GM18858 (cell line): ENCODE measurements around the gene TBCC.

Experiments used
- ATAC-seq: cut with Tn5 transposase; IDR thresholded peaks from one replicate; pipeline ENCODE4 v1.9.1; 2021; ENCODE audit not compliant: unreplicated experiment

The TBCC gene

DNA sequence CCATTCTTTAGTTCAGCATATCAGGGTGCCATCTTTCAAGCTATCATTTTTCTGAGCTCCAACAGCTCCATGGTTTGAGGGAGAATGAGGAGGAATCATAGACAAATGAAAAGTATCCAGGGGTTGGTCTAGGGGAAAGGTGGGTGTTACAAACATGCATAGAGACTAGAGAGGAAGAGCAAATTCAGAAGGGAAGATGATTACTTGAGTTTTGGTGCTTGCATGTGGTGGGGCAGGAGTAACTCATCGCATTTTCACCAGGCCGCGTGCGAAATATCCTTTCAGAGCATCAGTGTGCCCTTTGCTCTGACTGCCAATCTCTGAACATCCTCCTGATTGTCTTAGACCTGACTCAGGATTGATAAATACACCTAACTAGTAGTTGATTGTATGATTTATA is 28.3 kb upstream of the TBCC start:
- no peak for ATAC-seq

DNA sequence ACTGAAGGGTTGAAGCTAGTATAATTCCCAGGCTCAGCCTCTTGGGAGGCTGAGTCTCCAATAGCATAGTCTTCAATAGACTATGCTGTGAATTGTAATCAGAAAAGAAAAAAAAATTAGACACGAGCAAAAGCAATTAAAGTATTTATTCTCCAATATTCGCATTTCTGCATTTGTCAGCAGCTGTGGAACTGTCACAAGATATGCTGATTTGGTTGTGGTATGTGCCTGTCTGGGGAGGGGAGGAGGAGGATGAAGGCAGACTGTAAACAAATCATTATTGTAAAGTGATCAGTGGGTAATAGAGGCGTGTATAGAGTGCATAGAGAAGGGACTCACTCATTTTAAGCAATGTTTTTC is 25.8 kb upstream of the TBCC start:
- no peak for ATAC-seq

- ATAC-seq: no peak
These were observed 23.9 kb upstream of the TBCC start for GRCh38 chr6:42769836-42770235.

GRCh38 chr6:42769051-42769450 is 23.1 kb upstream of the TBCC start:
- no peak for ATAC-seq

- ATAC-seq: no peak
These were observed 20.3 kb upstream of the TBCC start for GRCh38 chr6:42766163-42766670.

DNA sequence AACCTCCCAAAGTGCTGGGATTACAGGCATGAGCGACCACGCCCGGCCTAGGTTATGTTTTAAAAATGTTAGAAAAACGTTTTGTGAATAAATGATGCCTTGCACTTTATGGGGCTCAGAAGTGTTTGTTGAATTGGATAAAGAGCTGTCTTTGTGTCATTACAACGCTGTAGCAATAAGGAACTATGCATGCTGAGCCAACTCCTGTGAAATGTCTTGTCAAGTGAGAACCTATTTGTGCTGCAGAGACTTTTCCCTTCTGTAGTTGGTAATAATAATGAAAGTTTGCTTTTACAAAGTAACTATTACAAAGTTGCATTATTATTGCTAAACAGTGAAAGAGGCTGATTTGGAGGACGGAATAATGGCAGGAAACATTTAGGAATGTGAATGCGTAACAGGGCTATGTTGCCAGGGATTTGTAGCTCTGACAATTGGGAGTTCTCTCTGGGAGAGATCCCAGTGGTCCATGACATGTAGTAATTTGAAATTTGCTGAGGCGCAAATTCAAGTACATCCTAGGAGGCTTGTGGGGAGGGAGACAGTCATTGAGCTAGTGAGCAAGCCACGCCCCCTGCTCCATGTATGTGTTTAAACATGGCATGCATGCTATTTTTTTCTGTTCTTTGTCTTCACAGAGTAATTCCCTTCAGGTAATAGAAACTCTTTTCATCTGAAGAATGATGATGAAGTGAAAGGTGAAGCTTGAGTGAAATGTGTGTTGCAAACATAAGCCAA is 19.2 kb upstream of the TBCC start:
- ATAC-seq: no peak

GRCh38 chr6:42762950-42763349 is 17.0 kb upstream of the TBCC start:
- no peak for ATAC-seq

- ATAC-seq: no peak
These were observed 16.5 kb upstream of the TBCC start for GRCh38 chr6:42762426-42762859.

- no peak for ATAC-seq
These were observed 15.6 kb upstream of the TBCC start for GRCh38 chr6:42761287-42762067.

DNA sequence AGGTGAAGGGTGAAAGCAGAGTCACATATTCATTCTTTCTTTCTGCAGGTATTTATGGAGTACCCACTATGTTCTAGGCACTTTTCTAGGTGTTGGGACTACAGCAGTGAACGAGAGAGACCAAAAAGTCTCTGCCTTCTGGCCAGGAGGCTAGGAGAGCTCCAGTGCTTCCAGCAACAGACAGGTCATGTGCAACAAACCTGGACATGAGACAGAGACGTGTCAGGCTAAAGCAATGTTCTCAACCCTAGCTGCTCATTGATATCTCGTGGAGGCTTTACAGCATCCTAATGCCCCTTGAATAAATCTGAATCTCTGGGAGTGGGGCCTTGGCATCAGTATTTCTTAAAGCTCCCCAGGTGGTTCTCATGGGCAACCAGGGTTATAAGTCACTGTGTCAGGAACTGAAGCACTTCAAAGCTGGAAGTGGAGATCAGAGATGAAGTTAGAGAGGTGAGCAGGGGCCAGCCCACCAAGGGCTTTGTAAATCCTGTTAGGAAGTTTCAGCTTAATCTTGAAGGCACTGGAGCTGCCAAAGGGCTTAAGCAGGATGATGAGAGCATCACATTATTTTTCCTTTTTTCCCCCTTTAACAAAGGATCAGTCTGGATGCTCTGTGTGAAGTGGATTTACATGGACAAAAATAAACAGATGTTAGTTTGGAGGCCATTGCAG is 13.0 kb upstream of the TBCC start:
- ATAC-seq: no peak

DNA sequence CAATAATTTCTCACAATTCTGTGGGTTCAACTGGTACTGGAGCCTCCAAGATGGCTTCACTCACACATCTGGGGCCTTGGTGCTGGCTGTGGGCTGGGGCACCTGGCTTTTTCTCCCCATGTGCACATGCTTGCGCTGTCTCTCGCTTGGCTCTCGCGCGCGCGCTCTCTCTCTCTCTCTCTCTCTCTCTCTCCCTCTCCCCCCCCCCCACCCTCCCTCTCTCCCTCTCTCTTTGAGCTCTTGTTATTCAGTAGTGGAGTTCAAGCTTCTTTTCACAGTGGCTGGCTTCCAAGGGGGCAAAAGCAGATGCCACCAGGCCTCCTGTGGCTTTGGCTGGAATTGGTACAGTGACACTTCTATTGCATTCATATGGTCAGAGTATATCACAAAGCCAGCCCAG is 10.8 kb upstream of the TBCC start:
- no peak for ATAC-seq

- no peak for ATAC-seq
These were observed 8.9 kb upstream of the TBCC start for GRCh38 chr6:42754759-42755158.

DNA sequence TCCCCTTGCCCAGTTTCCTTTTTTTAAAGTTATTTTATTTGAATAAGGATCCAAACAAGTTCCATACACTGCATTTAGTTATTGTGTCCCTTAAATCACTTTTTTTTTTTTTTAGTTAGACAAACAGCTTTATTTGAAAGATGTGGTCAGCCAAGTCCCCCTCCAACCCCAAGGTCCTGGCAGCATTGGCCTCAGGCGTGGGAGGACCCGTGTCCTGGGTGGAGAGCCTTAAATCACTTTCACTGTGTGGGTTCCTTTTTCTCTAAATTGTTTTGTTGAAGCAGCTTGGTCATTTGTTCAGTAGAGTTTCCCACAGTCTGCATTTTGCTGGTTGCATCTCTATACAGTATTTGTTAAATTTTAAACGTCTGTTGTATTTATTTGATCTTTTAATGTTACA is 5.2 kb upstream of the TBCC start:
- ATAC-seq: no peak

DNA sequence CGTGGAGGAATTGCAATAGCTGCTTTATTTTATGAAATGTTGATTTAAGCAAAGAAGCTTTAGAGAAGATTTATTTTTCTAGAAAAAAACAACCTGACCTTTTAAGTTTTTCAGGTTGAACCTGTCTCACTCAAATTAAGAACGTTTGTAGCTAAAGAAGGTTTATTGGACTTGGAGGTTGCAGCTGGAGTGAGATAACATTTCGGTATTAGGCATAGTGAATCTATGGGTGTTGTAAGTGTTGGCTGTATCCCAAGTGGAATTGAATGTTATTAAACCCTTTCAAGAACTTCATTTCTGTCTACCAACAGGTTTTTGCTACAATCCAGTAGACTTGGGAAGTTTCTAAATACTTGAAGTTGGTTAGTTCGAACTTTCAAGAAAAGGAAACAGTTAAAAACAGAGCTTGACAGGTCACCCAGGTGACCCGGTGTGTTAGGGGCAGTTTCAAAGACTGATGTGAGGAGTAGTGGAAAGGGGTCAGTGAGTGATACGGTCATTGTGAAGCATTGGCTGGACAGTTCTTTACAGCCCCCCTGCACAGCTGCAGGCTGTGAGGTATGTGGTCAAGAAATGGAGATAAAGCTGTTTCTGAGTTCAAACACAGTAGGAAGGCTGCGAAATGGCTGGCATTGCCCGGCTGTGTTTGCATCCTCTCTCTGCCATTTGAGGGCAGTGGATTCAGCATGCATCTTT is 2.4 kb upstream of the TBCC start:
- no peak for ATAC-seq

- ATAC-seq: no peak
These were observed 824 bp upstream of the TBCC start for GRCh38 chr6:42746463-42747391.

DNA sequence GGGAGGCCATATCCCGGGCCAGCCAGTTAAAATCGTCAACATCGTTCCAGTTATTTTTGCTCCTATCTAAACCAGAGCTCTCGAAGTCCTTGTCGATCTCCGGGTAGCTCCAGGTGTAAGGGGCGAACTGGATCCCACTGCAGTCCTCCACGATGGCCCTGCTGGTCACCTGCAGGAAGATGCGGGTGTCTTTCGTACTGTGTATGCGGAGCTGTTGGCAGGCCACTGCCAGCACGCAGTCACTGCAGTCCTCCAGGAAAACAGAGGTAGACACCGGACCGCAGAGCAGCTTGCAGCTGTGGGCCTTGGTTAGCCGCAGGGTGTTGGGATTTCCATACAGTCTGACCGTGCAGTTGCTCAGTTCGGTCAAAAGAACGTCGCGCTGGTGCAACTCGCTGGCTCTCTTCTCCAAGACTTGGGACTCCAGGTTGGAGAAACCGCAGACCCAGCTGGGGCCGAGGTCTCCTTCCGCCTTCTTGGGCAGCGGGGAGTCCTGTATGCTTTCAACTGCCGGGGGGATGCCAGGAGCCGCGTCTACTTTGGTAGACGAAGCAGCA is 742 bp downstream of the TBCC start:
- no peak for ATAC-seq

- ATAC-seq: no peak
These were observed 1.5 kb downstream of the TBCC start for GRCh38 chr6:42744351-42744893.

DNA sequence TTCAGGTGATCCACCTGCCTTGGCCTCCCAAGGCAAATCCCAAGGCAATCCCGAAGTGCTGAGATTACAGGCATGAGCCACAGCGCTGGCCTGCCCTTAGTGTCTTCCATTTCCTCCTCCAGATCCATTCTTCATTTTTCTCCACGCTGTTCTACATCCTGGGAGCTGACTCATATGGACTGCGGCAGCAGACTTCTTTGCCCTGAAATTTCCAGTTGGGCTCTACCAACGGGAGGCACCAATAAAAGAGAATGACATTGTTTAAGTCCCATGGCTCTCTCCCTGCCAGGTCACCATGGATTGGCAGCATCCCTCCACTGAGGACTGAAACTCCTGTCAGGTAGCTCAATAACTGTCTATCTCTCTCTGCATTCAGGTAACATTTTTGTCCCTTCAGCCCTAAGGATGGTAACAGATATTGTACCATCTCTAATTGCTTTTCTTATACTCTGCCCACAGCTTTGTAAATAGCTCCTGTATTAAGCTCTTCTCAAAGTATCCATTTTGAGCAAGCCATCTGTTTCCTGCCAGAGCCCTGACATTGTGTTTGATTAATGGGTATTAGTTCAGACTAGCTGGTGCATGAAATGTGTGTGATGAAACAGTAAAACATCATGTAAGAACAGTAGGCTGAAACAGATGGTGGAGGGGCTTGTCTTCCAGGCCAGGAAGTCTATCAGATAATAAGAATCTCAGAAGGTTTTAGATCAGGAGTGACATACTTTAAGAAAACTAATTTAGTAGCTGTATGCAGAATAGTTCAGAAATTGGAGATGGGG is 3.6 kb downstream of the TBCC start:
- no peak for ATAC-seq

GRCh38 chr6:42740725-42741124 is 5.2 kb downstream of the TBCC start:
- no peak for ATAC-seq
